Esophagus muscularis mucosa (tissue), 4 donors: Measurements from ENCODE around the gene COL9A2.

ENCODE experiments used
- EP300 ChIP-seq: sonication (generic); formaldehyde crosslinking; IDR thresholded peaks from one replicate; pipeline ENCODE4 v1.6.1; 2017; ENCODE audit warnings: antibody characterized with exemption
- POLR2A ChIP-seq: fragments of 450-650 bp; IDR thresholded peaks from one replicate; pipeline ENCODE4 v1.6.1; 2017; ENCODE audit warnings: antibody characterized with exemption, moderate library complexity, mild to moderate bottlenecking, low read depth
- POLR2AphosphoS5 ChIP-seq, 2 donors: sonication (generic); formaldehyde crosslinking; IDR thresholded peaks; one replicate each; pipeline ENCODE4 v1.6.1; 2017; ENCODE audit warnings: antibody characterized with exemption in 2 of 2
- TF ChIP-seq, protein P1 (sequence below), 3 experiments: fragments of 200-600 bp in 2 of 3; fragments of 450-650 bp in 1 of 3; sonication (generic) in 2 of 3; IDR thresholded peaks; one replicate each; pipeline ENCODE4 v1.5.1; 2017 to 2019; ENCODE audit warnings: antibody characterized with exemption in 3 of 3, mild to moderate bottlenecking in 2 of 3, moderate library complexity in 1 of 3

GRCh38 chr1:40310983-40311642 is 6.0 kb downstream of the COL9A2 start:
- TF ChIP-seq, protein P1, sequence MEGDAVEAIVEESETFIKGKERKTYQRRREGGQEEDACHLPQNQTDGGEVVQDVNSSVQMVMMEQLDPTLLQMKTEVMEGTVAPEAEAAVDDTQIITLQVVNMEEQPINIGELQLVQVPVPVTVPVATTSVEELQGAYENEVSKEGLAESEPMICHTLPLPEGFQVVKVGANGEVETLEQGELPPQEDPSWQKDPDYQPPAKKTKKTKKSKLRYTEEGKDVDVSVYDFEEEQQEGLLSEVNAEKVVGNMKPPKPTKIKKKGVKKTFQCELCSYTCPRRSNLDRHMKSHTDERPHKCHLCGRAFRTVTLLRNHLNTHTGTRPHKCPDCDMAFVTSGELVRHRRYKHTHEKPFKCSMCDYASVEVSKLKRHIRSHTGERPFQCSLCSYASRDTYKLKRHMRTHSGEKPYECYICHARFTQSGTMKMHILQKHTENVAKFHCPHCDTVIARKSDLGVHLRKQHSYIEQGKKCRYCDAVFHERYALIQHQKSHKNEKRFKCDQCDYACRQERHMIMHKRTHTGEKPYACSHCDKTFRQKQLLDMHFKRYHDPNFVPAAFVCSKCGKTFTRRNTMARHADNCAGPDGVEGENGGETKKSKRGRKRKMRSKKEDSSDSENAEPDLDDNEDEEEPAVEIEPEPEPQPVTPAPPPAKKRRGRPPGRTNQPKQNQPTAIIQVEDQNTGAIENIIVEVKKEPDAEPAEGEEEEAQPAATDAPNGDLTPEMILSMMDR (IDR thresholded peaks at IDR 0.05), result no peak
- TF ChIP-seq POLR2AphosphoS5 (IDR thresholded peaks at IDR 0.05) (no peak), POLR2A (no peak), EP300 (no peak)
